Testis (tissue), 3 donors: ENCODE measurements around the gene MAMLD1. TPM values are rescaled to one million over a fixed set of nuclear protein-coding genes. Genes with fewer than 3 reads are reported as not detected.

Experiments used
- DNase-seq: peaks from one replicate; pipeline ENCODE4 v3.0.0-alpha.2; 2019
- H3K27ac ChIP-seq, 2 donors: fragments of 200-600 bp; sonication (generic); one replicate each; pipeline ENCODE4 v1.5.1; 2019
- H3K27me3 ChIP-seq: fragments of 200-600 bp; sonication (generic); one replicate; pipeline ENCODE4 v1.5.1; 2019
- H3K36me3 ChIP-seq: fragments of 200-600 bp; sonication (generic); one replicate; pipeline ENCODE4 v1.5.1; 2017; ENCODE audit warnings: low read depth; ENCODE audit errors: missing control alignments
- H3K4me1 ChIP-seq: fragments of 200-600 bp; sonication (generic); one replicate; pipeline ENCODE4 v1.5.1; 2019
- H3K4me3 ChIP-seq, 2 donors: fragments of 200-600 bp; sonication (generic); one replicate each; pipeline ENCODE4 v1.5.1; 2017 to 2019
- H3K9me3 ChIP-seq: fragments of 200-600 bp; sonication (generic); one replicate; pipeline ENCODE4 v1.5.1; 2017
- POLR2A ChIP-seq: fragments of 450-650 bp; IDR thresholded peaks from one replicate; pipeline ENCODE4 v1.6.1; 2017; ENCODE audit warnings: antibody characterized with exemption, mild to moderate bottlenecking, moderate library complexity
- WGBS, 2 donors: methylation state at CpG; one replicate each; pipeline ENCODE4 v1.1.5; 2018; 5-methylcytosine and 5-hydroxymethylcytosine counted together
- intact Hi-C: fragments of 100-400 bp; cut with DNase I; formaldehyde crosslinking; loops from one replicate; pipeline ENCODE4 v1.15.1; 2023; ENCODE audit warnings: low total_unique reads
- polyA plus RNA-seq: library from polyadenylated mRNA; stranded (reverse); fragments of 350-450 nt; fragmentation: Illumina TruSeq; extraction: RNeasy Lipid Tissue Mini Kit (QIAGEN cat#74804); gene quantifications from one replicate; pipeline ENCODE4 v1.2.3, GENCODE V29; 2014; ENCODE audit warnings: low read depth, low replicate concordance; ENCODE audit not compliant: insufficient read depth
- total RNA-seq, 2 donors: library from RNA; depleted of rRNA; stranded (reverse); fragments of >200 nt; gene quantifications; one replicate each; pipeline ENCODE4 v1.2.3, GENCODE V29; 2016
- TF ChIP-seq, protein P1 (sequence below), 3 experiments: fragments of 450-650 bp in 2 of 3; fragments of 200-600 bp in 1 of 3; sonication (generic) in 1 of 3; IDR thresholded peaks; one replicate each; pipeline ENCODE4 v1.5.1; 2016 to 2019; ENCODE audit warnings: antibody characterized with exemption in 3 of 3, mild to moderate bottlenecking in 2 of 3, moderate library complexity in 1 of 3

Gene MAMLD1
- total and polyA plus RNA-seq, 3 donors from 2014 or later = 31.3 to 91.5 (median 70.6) TPM

DNA sequence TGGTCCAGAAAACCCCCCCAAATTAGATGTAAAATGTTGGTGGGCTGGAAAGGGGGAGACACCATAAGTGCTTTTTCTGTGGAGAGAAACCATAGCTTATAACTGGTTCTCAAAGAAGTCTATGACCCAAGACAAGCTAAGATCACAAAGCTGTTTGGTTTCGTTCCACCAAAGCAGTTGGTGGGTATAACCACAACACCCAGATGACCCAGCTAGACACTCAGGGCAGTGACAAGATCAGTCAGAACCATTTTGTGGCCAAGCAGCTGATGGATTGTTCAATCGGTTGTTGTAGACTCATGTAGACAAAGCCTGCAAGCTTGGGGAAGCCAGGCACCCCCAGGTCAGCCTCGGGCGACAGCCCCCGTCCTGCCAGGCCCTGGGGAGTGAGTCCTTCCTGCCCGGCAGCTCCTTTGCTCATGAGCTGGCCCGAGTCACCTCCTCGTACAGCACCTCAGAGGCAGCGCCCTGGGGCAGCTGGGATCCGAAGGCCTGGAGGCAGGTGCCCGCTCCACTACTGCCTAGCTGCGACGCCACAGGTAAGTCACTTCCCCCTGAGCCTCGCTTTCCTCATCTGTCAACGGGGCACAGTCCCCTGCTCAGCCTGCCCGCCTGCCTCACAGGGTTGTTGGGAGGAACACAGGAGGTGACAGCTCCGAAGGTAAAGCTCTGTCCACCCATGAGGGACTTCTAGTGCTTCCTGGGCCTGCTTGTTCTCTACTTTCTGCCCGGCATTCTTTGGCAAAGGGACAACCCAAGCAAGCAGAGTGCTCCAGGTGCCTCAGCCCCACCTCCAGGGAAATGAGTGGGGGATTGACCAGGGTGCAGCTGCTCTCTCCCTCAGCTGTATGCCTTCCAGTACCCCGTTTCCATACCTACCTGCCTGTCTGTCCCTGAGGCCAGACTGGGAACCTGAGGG lies 140.1 kb downstream of the MAMLD1 start:
- intact Hi-C loops = no loop called here

DNA sequence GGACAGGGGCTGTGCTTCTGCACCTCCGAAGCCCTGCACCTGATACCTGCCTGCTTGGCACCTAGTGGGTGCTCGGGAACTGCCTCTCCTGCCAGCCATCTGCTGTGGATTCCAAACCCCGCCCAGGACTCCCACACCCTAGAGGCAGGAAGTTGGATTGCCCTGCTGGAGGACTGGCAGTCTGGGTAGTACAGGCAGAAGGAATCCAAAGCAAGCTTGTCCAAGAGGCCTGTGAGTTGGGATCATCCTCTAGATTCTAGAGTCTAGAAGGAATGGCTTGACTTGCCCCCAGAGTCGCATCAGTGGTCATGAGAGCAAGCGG lies 140.7 kb downstream of the MAMLD1 start:
- TF ChIP-seq POLR2A = no peak
- TF ChIP-seq, protein P1, sequence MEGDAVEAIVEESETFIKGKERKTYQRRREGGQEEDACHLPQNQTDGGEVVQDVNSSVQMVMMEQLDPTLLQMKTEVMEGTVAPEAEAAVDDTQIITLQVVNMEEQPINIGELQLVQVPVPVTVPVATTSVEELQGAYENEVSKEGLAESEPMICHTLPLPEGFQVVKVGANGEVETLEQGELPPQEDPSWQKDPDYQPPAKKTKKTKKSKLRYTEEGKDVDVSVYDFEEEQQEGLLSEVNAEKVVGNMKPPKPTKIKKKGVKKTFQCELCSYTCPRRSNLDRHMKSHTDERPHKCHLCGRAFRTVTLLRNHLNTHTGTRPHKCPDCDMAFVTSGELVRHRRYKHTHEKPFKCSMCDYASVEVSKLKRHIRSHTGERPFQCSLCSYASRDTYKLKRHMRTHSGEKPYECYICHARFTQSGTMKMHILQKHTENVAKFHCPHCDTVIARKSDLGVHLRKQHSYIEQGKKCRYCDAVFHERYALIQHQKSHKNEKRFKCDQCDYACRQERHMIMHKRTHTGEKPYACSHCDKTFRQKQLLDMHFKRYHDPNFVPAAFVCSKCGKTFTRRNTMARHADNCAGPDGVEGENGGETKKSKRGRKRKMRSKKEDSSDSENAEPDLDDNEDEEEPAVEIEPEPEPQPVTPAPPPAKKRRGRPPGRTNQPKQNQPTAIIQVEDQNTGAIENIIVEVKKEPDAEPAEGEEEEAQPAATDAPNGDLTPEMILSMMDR (IDR thresholded peaks at IDR 0.05) = no peak
- Histone ChIP-seq H3K4me3 (no peak overlapping the region), H3K36me3 (no peaks in the 10 kb centered on the region), H3K27ac (peak overlapping the region; percentile 59 to 63), H3K27me3 (no peaks in the 10 kb centered on the region), H3K9me3 (no peaks in the 10 kb centered on the region), H3K4me1 (peaks cover 48% of the 10 kb centered on the region)
- DNase-seq = no peak
- intact Hi-C loops = no loop called here
- 58 to 100% methylated on average over 2 to 5 of the region's 5 CpGs for WGBS, 2 donors

More for the DNA sequence above, 140.1 kb downstream of the MAMLD1 start:
- H3K36me3 ChIP-seq = no peaks in the 10 kb centered on the region
- H3K27me3 ChIP-seq = no peaks in the 10 kb centered on the region
- no peak for DNase-seq
- no peaks in the 10 kb centered on the region for H3K9me3 ChIP-seq
- peak overlapping the region; percentile 59 to 63 for H3K27ac ChIP-seq
- TF ChIP-seq, protein P1 (IDR thresholded peaks at IDR 0.05) = no peak
- TF ChIP-seq POLR2A = no peak
- peaks cover 42% of the 10 kb centered on the region for H3K4me1 ChIP-seq
- no peak overlapping the region for H3K4me3 ChIP-seq
- WGBS, 2 donors = 87 to 97% methylated on average over 5 to 14 of the region's 19 CpGs

DNA sequence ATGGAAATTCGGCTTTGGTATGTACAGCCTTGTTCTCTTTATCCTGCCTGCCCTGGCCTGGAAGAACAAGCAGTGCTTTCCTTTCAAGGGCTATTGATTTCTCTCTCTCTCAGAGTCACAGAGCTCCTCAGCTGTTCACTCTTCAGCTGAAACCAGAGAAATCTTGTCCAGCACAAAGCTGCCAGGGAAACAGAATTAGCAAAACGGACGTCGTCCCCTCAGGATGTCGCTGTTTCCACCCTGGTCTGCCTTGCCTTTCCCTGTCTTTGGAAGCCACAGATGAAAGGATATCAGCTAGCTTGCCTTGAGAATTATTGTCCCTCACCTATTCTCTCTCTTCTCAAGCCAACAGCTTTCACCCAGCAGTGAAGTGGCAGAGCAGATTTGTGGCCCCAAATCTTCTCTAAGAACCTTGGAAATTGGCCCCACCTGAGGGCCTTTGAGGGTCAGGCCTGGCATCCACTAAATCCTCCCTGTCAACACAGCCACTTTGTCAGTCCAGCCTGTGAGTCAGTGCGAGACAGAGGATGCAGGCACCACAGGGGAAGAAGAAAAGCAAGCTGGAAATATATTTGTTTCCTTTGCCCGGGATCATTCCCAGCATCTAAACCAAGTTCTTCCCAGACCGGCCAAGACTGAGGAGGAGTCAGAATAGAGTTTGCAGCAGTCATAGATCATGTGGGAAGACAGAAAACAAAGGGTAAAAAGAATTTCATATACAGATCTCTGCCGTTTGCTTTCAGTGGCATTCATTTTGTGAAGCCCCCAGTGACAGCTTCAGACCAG lies 141.5 kb downstream of the MAMLD1 start:
- Histone ChIP-seq H3K4me1 (peaks cover 53% of the 10 kb centered on the region), H3K9me3 (no peaks in the 10 kb centered on the region), H3K36me3 (no peaks in the 10 kb centered on the region), H3K4me3 (no peak overlapping the region), H3K27ac (peak overlapping the region; percentile 24 to 77), H3K27me3 (no peaks in the 10 kb centered on the region)
- TF ChIP-seq, protein P1 (IDR thresholded peaks at IDR 0.05) = no peak
- TF ChIP-seq POLR2A = no peak
- DNase-seq = no peak
- intact Hi-C loops = no loop called here
- WGBS, 2 donors = 37 to 43% methylated on average over 8 to 9 of the region's 9 CpGs

DNA sequence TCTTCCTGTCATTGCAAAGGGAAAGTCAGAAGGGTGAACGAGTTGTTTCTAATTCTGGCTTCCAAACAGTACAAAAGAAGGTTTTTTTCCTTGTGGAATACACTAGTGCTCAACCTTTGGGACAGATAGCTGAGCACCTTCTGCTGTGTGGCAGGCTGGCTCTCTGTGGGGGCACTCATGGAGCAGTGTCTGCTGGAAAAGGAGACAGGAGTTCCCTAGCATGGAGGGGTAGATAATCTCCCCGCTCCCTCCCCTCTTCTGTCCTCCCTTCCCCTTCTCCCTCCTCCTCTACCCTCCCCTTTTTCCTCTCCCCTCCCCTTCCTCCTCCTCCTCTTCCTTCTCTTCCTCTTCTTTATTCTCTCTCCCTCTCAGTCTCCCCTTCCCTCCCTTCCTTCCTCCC lies 142.9 kb downstream of the MAMLD1 start:
- intact Hi-C loops = no loop called here
- H3K9me3 ChIP-seq = no peaks in the 10 kb centered on the region
- no peaks in the 10 kb centered on the region for H3K36me3 ChIP-seq
- WGBS, 2 donors = 35 to 80% methylated on average over 1 to 2 of the region's 2 CpGs
- peaks cover 53% of the 10 kb centered on the region for H3K4me1 ChIP-seq
- no peaks in the 10 kb centered on the region for H3K27me3 ChIP-seq
- no peak overlapping the region for H3K4me3 ChIP-seq
- no peak for DNase-seq
- TF ChIP-seq, protein P1 (IDR thresholded peaks at IDR 0.05) = no peak
- no peak for TF ChIP-seq POLR2A
- peak overlapping the region; percentile 72 to 77 for H3K27ac ChIP-seq
